ENCODE results near the gene PCLO.
"Not testable (repeated sequence)": the region's sequence is repeated elsewhere in the genome, so short reads cannot be mapped to it uniquely, and the experiment has no call there.

PCLO gene

GRCh38 chr7:83130623-83131545, 31.8 kb downstream of the PCLO start:
- DNase-seq: no peak

GRCh38 chr7:83130191-83130590, 32.5 kb downstream of the PCLO start:
- DNase-seq: no peak

- no peak for DNase-seq
Measured at GRCh38 chr7:83119494-83119893, 43.2 kb downstream of the PCLO start.

- DNase-seq: no peak
Measured at GRCh38 chr7:83119026-83119382, 43.7 kb downstream of the PCLO start.

- no peak for DNase-seq
Measured at GRCh38 chr7:83118347-83119025, 44.2 kb downstream of the PCLO start.

GRCh38 chr7:83117466-83117865, 45.2 kb downstream of the PCLO start:
- DNase-seq: no peak

GRCh38 chr7:83111391-83111790, 51.3 kb downstream of the PCLO start:
- DNase-seq: no peak

GRCh38 chr7:83109352-83109751, 53.3 kb downstream of the PCLO start:
- no peak for DNase-seq

GRCh38 chr7:83105948-83106347, 56.7 kb downstream of the PCLO start:
- DNase-seq: no peak

- no peak for DNase-seq
Measured at GRCh38 chr7:83105063-83105462, 57.6 kb downstream of the PCLO start.

GRCh38 chr7:83101530-83101929, 61.2 kb downstream of the PCLO start:
- no peak for DNase-seq

- no peak for DNase-seq
Measured at GRCh38 chr7:83096065-83096580, 66.6 kb downstream of the PCLO start.

GRCh38 chr7:83085299-83085698, 77.4 kb downstream of the PCLO start:
- DNase-seq: no peak

- not testable (repeated sequence) for DNase-seq
Measured at GRCh38 chr7:83079879-83080278, 82.8 kb downstream of the PCLO start.

GRCh38 chr7:83077328-83077727, 85.4 kb downstream of the PCLO start:
- no peak for DNase-seq

- no peak for DNase-seq
Measured at GRCh38 chr7:83072576-83073517, 89.8 kb downstream of the PCLO start.

- no peak for DNase-seq
Measured at GRCh38 chr7:83065714-83066113, 97.0 kb downstream of the PCLO start.

GRCh38 chr7:83060218-83060617, 102.5 kb downstream of the PCLO start:
- DNase-seq: no peak

GRCh38 chr7:83058667-83059066, 104.0 kb downstream of the PCLO start:
- no peak for DNase-seq

GRCh38 chr7:83055197-83055596, 107.5 kb downstream of the PCLO start:
- no peak for DNase-seq

- no peak for DNase-seq
Measured at GRCh38 chr7:83054472-83054871, 108.2 kb downstream of the PCLO start.

GRCh38 chr7:83053965-83054364, 108.7 kb downstream of the PCLO start:
- no peak for DNase-seq

- no peak for DNase-seq
Measured at GRCh38 chr7:83040484-83040883, 122.2 kb downstream of the PCLO start.

Measured in activated CD4-positive, alpha-beta T cell treated with anti-CD3 and anti-CD28 coated beads, Interleukin-2, amount 50 U/mL, for 16 hours (primary cell).